Left colon (tissue), 2 donors: ENCODE results near the gene ZDHHC13. TPM values are rescaled to one million over a fixed set of nuclear protein-coding genes. Genes with fewer than 3 reads are reported as not detected.
"Not testable (repeated sequence)": the region's sequence is repeated elsewhere in the genome, so short reads cannot be mapped to it uniquely, and the experiment has no call there.

Experiments used
- ATAC-seq: fragments of 200-7000 bp; cut with Tn5 transposase; one replicate; pipeline ENCODE4 v1.9.1; 2020; ENCODE audit warnings: mild to moderate bottlenecking, moderate library complexity
- DNase-seq, 2 donors: peaks; one replicate each; pipeline ENCODE4 v3.0.0-alpha.2; 2020
- intact Hi-C, 2 donors: fragments of 100-400 bp; cut with DNase I in 1 of 2; cut with micrococcal nuclease in 1 of 2; formaldehyde crosslinking; loops; one replicate each; pipeline versions ENCODE4 v1.11.2 to v1.14.0; 2022; cut with DNase I, micrococcal nuclease
- total RNA-seq, 2 donors: library from RNA; stranded (reverse); fragmentation: NEBNext Ultra II Directional; extraction: Animal tissue kit (Norgen Biotek cat#: 25700); gene quantifications; one replicate each; pipeline ENCODE4 v1.2.1, GENCODE V29; 2021
- donor health status: DM: no; HTN: no; CAD: no.
- donor health status: DM: yes; HTN: yes; CAD: no.

The ZDHHC13 gene
- total RNA-seq, 2 donors from 2014 or later = 30.5 to 32.9 TPM

GRCh38 chr11:19092342-19092741, 24.6 kb upstream of the ZDHHC13 start:
- DNase-seq (no peak), ATAC-seq (no peak)
- intact Hi-C loops = loop anchor here in 1 of 2 donors (10.0 kb wide), 1 partner anchor 142 kb away; no protein-coding TSS in a partner anchor

GRCh38 chr11:19092850-19093249, 24.1 kb upstream of the ZDHHC13 start:
- intact Hi-C loops = loop anchor here in 1 of 2 donors (10.0 kb wide), 1 partner anchor 142 kb away; no protein-coding TSS in a partner anchor
- no peak for ATAC-seq
- DNase-seq = no peak

GRCh38 chr11:19093976-19094375, 23.0 kb upstream of the ZDHHC13 start:
- ATAC-seq (peak; percentile 44), DNase-seq (no peak)
- intact Hi-C loops = loop anchor here in 1 of 2 donors (10.0 kb wide), 1 partner anchor 141 kb away; no protein-coding TSS in a partner anchor

DNA sequence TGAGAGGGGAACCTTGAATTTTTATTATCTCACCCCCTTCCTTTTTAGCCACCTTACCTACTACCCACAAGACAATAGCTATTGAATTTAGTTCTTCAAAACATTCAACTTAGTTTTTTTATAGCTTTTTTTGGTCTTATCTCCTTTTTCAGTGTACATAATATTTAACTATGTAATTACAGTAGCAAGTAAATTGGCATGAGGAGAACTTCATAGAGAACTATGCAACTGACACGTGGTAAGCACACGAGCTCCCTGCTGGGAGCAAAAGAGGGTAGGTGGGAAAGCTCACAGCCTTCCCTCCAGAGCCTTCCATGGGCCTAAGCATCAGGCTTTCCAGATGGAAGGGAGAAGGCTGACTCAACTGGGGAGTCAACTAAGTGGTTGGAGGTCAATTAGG, 22.1 kb upstream of the ZDHHC13 start:
- peak; percentile 80 for ATAC-seq
- DNase-seq = no peak
- intact Hi-C loops = loop anchor here in 1 of 2 donors (10.0 kb wide), 1 partner anchor 140 kb away; no protein-coding TSS in a partner anchor

DNA sequence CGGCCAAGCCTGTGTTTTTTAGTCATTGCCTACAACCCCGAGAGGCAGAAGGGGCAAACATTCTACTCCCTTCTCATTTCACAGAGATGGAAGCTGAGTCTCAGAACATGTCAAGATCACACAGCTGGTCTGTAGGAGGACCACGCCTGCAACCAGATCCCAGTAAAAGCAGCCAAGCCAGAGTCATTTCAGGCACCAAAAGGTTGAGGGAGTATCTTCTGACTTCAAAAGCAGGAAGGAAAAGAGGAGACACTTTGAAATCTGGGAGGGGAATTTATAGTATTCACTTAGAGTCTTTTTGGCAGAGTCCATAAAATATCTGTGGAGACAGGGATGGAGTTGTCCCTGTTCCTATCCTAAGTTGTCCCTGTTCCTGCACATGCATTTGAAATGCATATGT, 17.9 kb upstream of the ZDHHC13 start:
- intact Hi-C loops = loop anchor here in 1 of 2 donors (10.0 kb wide), 1 partner anchor 136 kb away; no protein-coding TSS in a partner anchor
- DNase-seq = no peak
- ATAC-seq = no peak

- DNase-seq (no peak), ATAC-seq (no peak)
- intact Hi-C loops = no loop called here
These were observed 16.1 kb upstream of the ZDHHC13 start for GRCh38 chr11:19100885-19101284.

GRCh38 chr11:19101796-19102520, 15.0 kb upstream of the ZDHHC13 start:
- peak; percentile 86 for ATAC-seq

DNA sequence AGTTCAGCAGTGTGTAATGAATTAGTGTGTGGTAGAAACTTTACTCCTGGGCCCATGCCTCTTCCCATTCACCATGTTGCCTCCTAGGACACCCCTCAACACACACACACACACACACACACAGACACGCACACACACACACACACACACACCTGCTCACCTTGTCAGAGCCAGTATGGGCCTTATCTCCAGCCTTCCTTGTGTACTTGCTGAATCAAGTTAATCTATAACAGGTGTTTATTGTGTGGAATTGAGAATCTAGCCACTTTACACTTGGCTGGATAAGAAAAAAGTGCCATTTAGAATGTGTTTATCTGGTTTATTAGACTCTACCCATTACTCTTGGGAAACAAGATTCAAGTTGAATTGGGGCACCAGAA, 14.5 kb upstream of the ZDHHC13 start:
- DNase-seq (peak; percentile 73 to 76), ATAC-seq (peak; percentile 91)
- intact Hi-C loops = no loop called here

More at GRCh38 chr11:19101796-19102520, 15.0 kb upstream of the ZDHHC13 start:
- intact Hi-C loops = no loop called here
- DNase-seq = no peak

DNA sequence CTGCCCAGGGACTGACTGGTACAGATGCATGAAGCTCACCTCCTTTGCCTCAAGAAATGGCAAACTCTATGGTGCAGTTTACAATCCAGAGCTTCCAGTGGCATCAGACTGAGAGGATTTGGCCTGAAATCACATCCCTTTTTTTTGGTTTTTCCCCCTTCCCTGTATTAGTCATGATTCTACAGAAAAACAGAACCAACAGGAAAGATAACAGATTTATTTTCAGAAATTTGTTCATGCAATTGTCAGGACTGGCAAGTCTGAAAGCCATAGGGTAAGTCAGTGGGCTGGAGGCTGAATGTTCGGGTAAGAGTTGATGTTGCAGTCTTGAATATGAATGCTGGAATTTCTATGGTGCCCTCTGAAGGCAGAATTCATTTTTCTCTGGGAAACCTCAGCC, 12.0 kb upstream of the ZDHHC13 start:
- no peak for ATAC-seq
- DNase-seq = no peak
- intact Hi-C loops = no loop called here

GRCh38 chr11:19107125-19107524, 9.8 kb upstream of the ZDHHC13 start:
- ATAC-seq = no peak
- intact Hi-C loops = no loop called here
- no peak for DNase-seq

- no peak for DNase-seq
- ATAC-seq = peak; percentile 51
- intact Hi-C loops = no loop called here
These were observed 6.7 kb upstream of the ZDHHC13 start for GRCh38 chr11:19110295-19110694.

DNA sequence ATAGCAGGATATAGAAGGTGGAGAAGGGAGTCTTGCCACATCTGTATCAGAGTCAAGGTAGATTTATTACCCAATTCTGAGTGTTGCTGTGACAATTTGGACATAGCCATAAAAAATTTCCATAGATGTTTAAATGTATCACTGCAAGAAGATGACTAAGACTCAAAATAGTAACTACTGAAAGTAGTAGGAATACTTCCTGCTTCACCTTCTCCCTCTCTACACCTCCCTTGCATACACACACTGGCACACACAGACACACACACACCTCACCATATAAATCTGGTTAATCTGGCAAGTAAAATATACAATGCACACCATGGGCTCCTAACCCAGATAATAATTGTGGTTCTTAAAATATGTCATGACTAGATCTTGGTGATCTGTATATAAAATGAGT, 5.2 kb upstream of the ZDHHC13 start:
- DNase-seq (no peak), ATAC-seq (peak; percentile 79)
- intact Hi-C loops = no loop called here

DNA sequence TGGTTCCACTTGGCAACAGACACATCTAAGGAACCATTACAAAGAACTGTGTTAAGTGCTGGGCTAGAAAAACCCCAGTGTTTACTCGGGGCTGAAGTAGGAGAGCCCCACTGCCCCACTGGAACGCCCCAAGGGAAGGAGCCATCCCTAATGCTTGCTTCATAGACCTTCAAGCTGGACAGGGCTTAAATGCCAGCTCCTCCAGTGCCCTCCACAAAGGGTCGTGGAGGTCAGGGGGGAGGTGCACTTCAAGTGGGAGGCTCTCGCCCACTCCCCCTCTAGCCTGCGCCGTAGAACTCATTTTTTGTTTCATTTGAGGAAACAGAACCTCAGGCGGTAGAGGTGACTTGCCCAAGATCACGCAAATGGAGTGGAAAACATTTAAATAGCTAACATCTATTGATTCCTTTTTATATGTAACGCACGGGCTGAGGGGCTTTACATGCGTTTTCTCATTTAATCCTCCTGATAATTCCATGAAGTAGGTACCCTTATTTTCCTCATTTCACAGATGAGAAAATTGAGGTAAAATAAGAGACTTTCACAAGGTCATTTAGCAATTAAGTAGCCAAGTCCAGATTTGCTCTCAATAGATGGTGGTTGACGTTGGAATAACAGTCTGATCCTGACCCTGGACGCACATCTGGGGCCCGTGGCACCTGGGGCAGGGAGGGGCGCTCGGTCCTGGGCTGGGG, 545 bp upstream of the ZDHHC13 start:
- no peak for DNase-seq
- intact Hi-C loops = no loop called here
- no peak for ATAC-seq

DNA sequence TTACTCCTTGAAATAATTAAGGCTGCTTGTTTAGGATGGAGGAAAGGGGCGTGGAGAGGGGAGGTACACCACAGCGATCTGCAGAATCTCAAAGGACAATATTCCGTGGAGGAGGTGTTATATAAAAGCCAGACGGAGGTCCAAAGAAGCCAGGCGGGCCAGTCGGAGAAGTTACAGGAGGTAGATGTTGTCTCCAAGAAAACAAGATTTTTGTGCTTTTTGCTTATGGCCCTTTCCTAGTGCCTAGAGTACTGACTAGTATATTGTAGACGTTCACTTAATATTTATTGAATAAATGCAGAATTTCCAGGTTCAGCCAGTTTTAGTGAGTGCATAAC, 761 bp downstream of the ZDHHC13 start:
- intact Hi-C loops = no loop called here
- DNase-seq = no peak
- ATAC-seq = no peak

- ATAC-seq (no peak), DNase-seq (no peak)
- intact Hi-C loops = no loop called here
These were observed 4.7 kb downstream of the ZDHHC13 start for GRCh38 chr11:19121646-19122045.

DNA sequence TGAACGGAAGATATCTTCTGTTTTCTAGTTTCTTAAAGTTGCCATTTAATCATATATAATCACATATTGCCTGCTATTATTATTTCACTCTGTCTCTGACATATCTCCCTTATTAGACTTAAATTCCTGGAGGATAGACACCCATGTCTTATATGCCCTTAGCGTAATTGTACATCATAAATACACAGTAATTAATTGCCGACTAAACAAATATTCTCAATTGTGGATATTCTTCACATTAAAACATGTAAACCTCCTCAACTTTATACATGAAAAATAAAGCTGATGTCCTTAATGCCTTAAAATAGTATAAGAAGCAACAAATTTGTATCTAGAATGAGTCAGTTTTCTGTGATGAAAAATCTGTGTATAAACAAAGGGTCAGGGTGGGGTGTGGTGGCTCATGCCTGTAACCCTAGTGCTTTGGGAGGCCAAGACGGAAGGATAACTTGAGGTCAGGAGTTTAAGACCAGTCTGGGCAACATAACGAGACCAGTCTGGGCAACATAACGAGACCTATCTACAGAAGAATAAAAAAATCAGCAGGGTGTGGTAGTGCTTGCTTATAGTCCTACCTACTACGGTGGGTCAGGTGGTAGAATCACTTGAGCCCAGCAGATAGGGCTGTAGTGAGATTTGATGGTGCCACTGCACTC, 6.1 kb downstream of the ZDHHC13 start:
- DNase-seq (no peak), ATAC-seq (peak; percentile 19)
- intact Hi-C loops = no loop called here

GRCh38 chr11:19126562-19127325, 9.8 kb downstream of the ZDHHC13 start:
- DNase-seq, ATAC-seq, intact Hi-C loops: not testable (repeated sequence)

DNA sequence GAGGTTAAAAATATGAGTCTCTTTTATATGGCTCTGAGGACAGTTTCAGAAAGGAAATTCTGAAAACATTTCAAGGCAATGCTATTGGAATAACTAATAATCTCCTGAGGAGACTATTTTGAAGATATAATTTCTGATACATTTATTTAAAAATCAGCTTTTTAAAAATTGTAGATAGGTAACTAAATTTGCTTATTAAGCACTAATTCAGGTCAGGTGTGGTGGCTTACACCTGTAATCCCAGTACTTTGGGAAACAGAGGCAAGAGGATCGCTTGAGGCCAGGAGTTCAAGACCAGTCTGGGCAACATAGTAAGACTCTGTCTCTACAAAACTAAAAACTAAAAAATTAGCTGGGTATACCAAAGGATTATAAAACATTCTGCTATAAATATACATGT, 17.0 kb downstream of the ZDHHC13 start:
- ATAC-seq (no peak), DNase-seq (no peak)
- intact Hi-C loops = no loop called here

- ATAC-seq, DNase-seq, intact Hi-C loops: not testable (repeated sequence)
These were observed 19.9 kb downstream of the ZDHHC13 start for GRCh38 chr11:19136884-19137283.
